ENCODE measurements around the gene OR51V1. TPM values are rescaled to one million over a fixed set of nuclear protein-coding genes. Genes with fewer than 3 reads are reported as not detected.

Gene OR51V1
- total RNA-seq, 1 experiment from 2014 or later = not detected

- no peaks in the 10 kb centered on the region for H3K36me3 ChIP-seq (ENCODE audit: low read depth, low read length)
- POLR2A ChIA-PET (ENCODE audit: unreplicated experiment) = no interaction called here
- ATAC-seq (no peak), DNase-seq (no peak)
- H2AFZ ChIP-seq (ENCODE audit: low read length) = no peak overlapping the region
- H3K27me3 ChIP-seq (ENCODE audit: low read length) = no peaks in the 10 kb centered on the region
- H3K9me2 ChIP-seq (replicated peaks; ENCODE audit: low read length) = no peaks in the 10 kb centered on the region
- H3K27ac ChIP-seq (ENCODE audit: low read length) = no peak overlapping the region
- no TSS peak for BruUV-seq (replicated peaks)
- TF ChIP-seq EZH2 (IDR thresholded peaks at IDR 0.05; ENCODE audit: low read length, unreplicated experiment) = no peak
- H4K20me1 ChIP-seq (ENCODE audit: low read length) = no peaks in the 10 kb centered on the region
- H3K4me2 ChIP-seq (ENCODE audit: low read length) = no peak overlapping the region
- H3K4me3 ChIP-seq (ENCODE audit: low read length) = no peak overlapping the region
- H3K4me1 ChIP-seq (ENCODE audit: insufficient read depth, low read length) = no peaks in the 10 kb centered on the region
- H3K9me3 ChIP-seq (ENCODE audit: low read length) = no peaks in the 10 kb centered on the region
- no peaks in the 10 kb centered on the region for H3K79me2 ChIP-seq (ENCODE audit: low read length)
- no peaks in the 10 kb centered on the region for H3F3A ChIP-seq (ENCODE audit: low read length, unreplicated experiment)
- no peak overlapping the region for H3K9ac ChIP-seq (ENCODE audit: low read length)
- intact Hi-C loops (cut with micrococcal nuclease) = no loop called here
- CTCF ChIA-PET = no interaction called here
Measured at GRCh38 chr11:5223146-5223545, 22.7 kb upstream of the OR51V1 start.

- TF ChIP-seq EZH2 (IDR thresholded peaks at IDR 0.05; ENCODE audit: low read length, unreplicated experiment) = no peak
- no peak for TF ChIP-seq CTCF (conservative IDR thresholded peaks at IDR 0.05; ENCODE audit: low read depth, low read length)
- TF ChIP-seq EZH2phosphoT487 (IDR thresholded peaks at IDR 0.05; ENCODE audit: borderline replicate concordance, low read length) = no peak
- BruUV-seq (replicated peaks) = no TSS peak
- no peak overlapping the region for H2AFZ ChIP-seq (ENCODE audit: low read length)
- H3K4me3 ChIP-seq (ENCODE audit: low read length) = no peak overlapping the region
- no peak for DNase-seq
- no peaks in the 10 kb centered on the region for H3K36me3 ChIP-seq (ENCODE audit: low read depth, low read length)
- no peaks in the 10 kb centered on the region for H3K9me2 ChIP-seq (replicated peaks; ENCODE audit: low read length)
- ChIA-PET POLR2A (ENCODE audit: unreplicated experiment) (no interaction called here), CTCF (no interaction called here)
- H3K9ac ChIP-seq (ENCODE audit: low read length) = no peak overlapping the region
- no peak overlapping the region for H3K27ac ChIP-seq (ENCODE audit: low read length)
- no peak for ATAC-seq
- intact Hi-C loops (cut with micrococcal nuclease) = no loop called here
- no peaks in the 10 kb centered on the region for H4K20me1 ChIP-seq (ENCODE audit: low read length)
- H3K9me3 ChIP-seq (ENCODE audit: low read length) = no peaks in the 10 kb centered on the region
- no peaks in the 10 kb centered on the region for H3K4me1 ChIP-seq (ENCODE audit: insufficient read depth, low read length)
- H3F3A ChIP-seq (ENCODE audit: low read length, unreplicated experiment) = no peaks in the 10 kb centered on the region
- no peaks in the 10 kb centered on the region for H3K79me2 ChIP-seq (ENCODE audit: low read length)
- H3K4me2 ChIP-seq (ENCODE audit: low read length) = no peak overlapping the region
- H3K27me3 ChIP-seq (ENCODE audit: low read length) = no peaks in the 10 kb centered on the region
Measured at GRCh38 chr11:5210376-5210885, 9.9 kb upstream of the OR51V1 start.

- POLR2A ChIA-PET (ENCODE audit: unreplicated experiment) = no interaction called here
- CTCF ChIA-PET = no interaction called here
- Histone ChIP-seq H3F3A (ENCODE audit: low read length, unreplicated experiment) (no peaks in the 10 kb centered on the region), H3K79me2 (ENCODE audit: low read length) (no peaks in the 10 kb centered on the region), H3K27me3 (ENCODE audit: low read length) (no peaks in the 10 kb centered on the region), H3K36me3 (ENCODE audit: low read depth, low read length) (no peaks in the 10 kb centered on the region), H3K9ac (ENCODE audit: low read length) (no peak overlapping the region), H3K4me1 (ENCODE audit: insufficient read depth, low read length) (no peaks in the 10 kb centered on the region), H3K4me3 (ENCODE audit: low read length) (no peak overlapping the region), H3K9me3 (ENCODE audit: low read length) (no peaks in the 10 kb centered on the region), H3K4me2 (ENCODE audit: low read length) (no peak overlapping the region), H2AFZ (ENCODE audit: low read length) (no peak overlapping the region), H3K27ac (ENCODE audit: low read length) (no peak overlapping the region), H4K20me1 (ENCODE audit: low read length) (no peaks in the 10 kb centered on the region), H3K9me2 (replicated peaks; ENCODE audit: low read length) (no peaks in the 10 kb centered on the region)
- intact Hi-C loops (cut with micrococcal nuclease) = loop anchor here (1.0 to 10.0 kb wide), 3 partner anchors 87 to 600 kb away; partner anchors contain the start of gene OR52N2
- ATAC-seq = peak; percentile 82
- DNase-seq = peak; percentile 59
- TF ChIP-seq CTCF (conservative IDR thresholded peaks at IDR 0.05; ENCODE audit: low read depth, low read length) = peak; percentile 62
- TF ChIP-seq EZH2 (IDR thresholded peaks at IDR 0.05; ENCODE audit: low read length, unreplicated experiment) = no peak
- TF ChIP-seq EZH2phosphoT487 (IDR thresholded peaks at IDR 0.05; ENCODE audit: borderline replicate concordance, low read length) = no peak
- no TSS peak for BruUV-seq (replicated peaks)
Measured at GRCh38 chr11:5204787-5205186, 4.3 kb upstream of the OR51V1 start.

Data from PC-3 (cell line).